HEK293T (cell line): ENCODE results near the gene SSBP2.

Source experiments
- ARNT ChIP-seq: fragments of 450-650 bp; IDR thresholded peaks from 2 replicates; pipeline ENCODE4 v1.6.1; 2017; ENCODE audit warnings: mild to moderate bottlenecking
- CTBP1 ChIP-seq: fragments of 450-650 bp; IDR thresholded peaks from 2 replicates; pipeline ENCODE4 v1.6.1; 2016; ENCODE audit warnings: borderline replicate concordance
- ELF4 ChIP-seq: fragments of 450-650 bp; IDR thresholded peaks from 2 replicates; pipeline ENCODE4 v1.6.1; 2017; ENCODE audit warnings: antibody characterized with exemption
- FOXA1 ChIP-seq: fragments of 450-650 bp; IDR thresholded peaks from 2 replicates; pipeline ENCODE4 v1.6.1; 2016; ENCODE audit warnings: mild to moderate bottlenecking
- FOXK2 ChIP-seq: fragments of 450-650 bp; IDR thresholded peaks from 2 replicates; pipeline ENCODE4 v1.6.1; 2016; ENCODE audit warnings: mild to moderate bottlenecking
- FOXM1 ChIP-seq: fragments of 450-650 bp; IDR thresholded peaks from 2 replicates; pipeline ENCODE4 v1.6.1; 2017; ENCODE audit warnings: mild to moderate bottlenecking, borderline replicate concordance
- HDGF ChIP-seq: fragments of 450-650 bp; IDR thresholded peaks from 2 replicates; pipeline ENCODE4 v1.6.1; 2017; ENCODE audit warnings: antibody characterized with exemption, borderline replicate concordance
- NFRKB ChIP-seq: fragments of 450-650 bp; IDR thresholded peaks from 2 replicates; pipeline ENCODE4 v1.6.1; 2016; ENCODE audit warnings: mild to moderate bottlenecking, moderate library complexity
- PKNOX1 ChIP-seq: fragments of 450-650 bp; IDR thresholded peaks from 2 replicates; pipeline ENCODE4 v1.6.1; 2016
- SP1 ChIP-seq: fragments of 450-650 bp; IDR thresholded peaks from 2 replicates; pipeline ENCODE4 v1.6.1; 2017
- SUZ12 ChIP-seq: fragments of 450-650 bp; IDR thresholded peaks from 2 replicates; pipeline ENCODE4 v1.6.1; 2016; ENCODE audit warnings: mild to moderate bottlenecking
- TARDBP ChIP-seq: fragments of 450-650 bp; IDR thresholded peaks from 2 replicates; pipeline ENCODE4 v1.6.1; 2016
- ZNF384 ChIP-seq: fragments of 450-650 bp; IDR thresholded peaks from 2 replicates; pipeline ENCODE4 v1.6.1; 2016

GRCh38 chr5:81486711-81487110 lies 264.2 kb downstream of the SSBP2 start:
- no peak for TF ChIP-seq HDGF
- TF ChIP-seq SP1: no peak
- no peak for TF ChIP-seq TARDBP
- TF ChIP-seq ZNF384: no peak
- no peak for TF ChIP-seq FOXM1
- no peak for TF ChIP-seq PKNOX1
- TF ChIP-seq NFRKB: no peak
- no peak for TF ChIP-seq FOXK2
- TF ChIP-seq CTBP1: no peak
- TF ChIP-seq SUZ12: no peak
- no peak for TF ChIP-seq ARNT
- TF ChIP-seq ELF4: no peak
- TF ChIP-seq FOXA1: no peak
